Caco-2 (cell line): ENCODE data around the gene OTUD6A. TPM values are rescaled to one million over a fixed set of nuclear protein-coding genes. Genes with fewer than 3 reads are reported as not detected.
"Not testable (repeated sequence)": the region's sequence is repeated elsewhere in the genome, so short reads cannot be mapped to it uniquely, and the experiment has no call there.

Experiments
- BruUV-seq: library from RNA; stranded (reverse); fragments of 400-500 nt; replicated peaks from 2 replicates; lab custom pipeline; 2021; lab: Mats Ljungman, UMichigan
- CTCF ChIA-PET: fragments of 300-600 bp; sonication (Branson Sonifier 250); formaldehyde crosslinking; loops from one replicate; lab custom pipeline; 2022; ENCODE audit warnings: antibody characterized with exemption; lab: Charles Lee
- POLR2A ChIA-PET: fragments of 300-600 bp; sonication (Branson Sonifier 250); formaldehyde crosslinking; loops from one replicate; lab custom pipeline; 2022; ENCODE audit warnings: antibody characterized with exemption; lab: Charles Lee
- DNase-seq, 2 experiments: peaks; one replicate each; pipeline versions ENCODE4 v3.0.0 to v3.0.0-alpha.2; 2020 to 2022
- H3K27me3 ChIP-seq: replicated peaks from 2 replicates; pipeline ENCODE4 v1.6.0; 2011; ENCODE audit warnings: low read length; ENCODE audit not compliant: control insufficient read depth, insufficient read depth
- H3K36me3 ChIP-seq: 2 replicates; pipeline ENCODE4 v1.5.1; 2011; ENCODE audit warnings: low read length; ENCODE audit not compliant: control insufficient read depth, insufficient read depth
- H3K4me1 ChIP-seq: fragments of 250-450 bp; sonication (Bioruptor Pico); 2 replicates; pipeline ENCODE4 v1.5.1; 2020; ENCODE audit warnings: mild to moderate bottlenecking
- H3K4me3 ChIP-seq: 2 replicates; pipeline ENCODE4 v1.5.1; 2011; ENCODE audit warnings: low read depth, mild to moderate bottlenecking, control low read depth, low read length
- H3K9me3 ChIP-seq: fragments of 250-450 bp; sonication (Bioruptor Pico); 2 replicates; pipeline ENCODE4 v1.5.1; 2020; ENCODE audit warnings: mild to moderate bottlenecking, moderate library complexity
- H3K27ac Mint-ChIP-seq: one replicate; pipeline ENCODE4 v1.8.0; 2022; ENCODE audit warnings: mixed read lengths; ENCODE audit not compliant: unreplicated experiment
- H3K27me3 Mint-ChIP-seq: one replicate; pipeline ENCODE4 v1.8.0; 2022; ENCODE audit warnings: mixed read lengths; ENCODE audit not compliant: insufficient read depth, unreplicated experiment
- H3K36me3 Mint-ChIP-seq: one replicate; pipeline ENCODE4 v1.8.0; 2022; ENCODE audit warnings: mild to moderate bottlenecking, mixed read lengths; ENCODE audit not compliant: insufficient read depth, unreplicated experiment
- H3K4me1 Mint-ChIP-seq: one replicate; pipeline ENCODE4 v1.8.0; 2022; ENCODE audit warnings: low read depth, mixed read lengths; ENCODE audit not compliant: unreplicated experiment
- H3K4me3 Mint-ChIP-seq: one replicate; pipeline ENCODE4 v1.8.0; 2022; ENCODE audit warnings: mild to moderate bottlenecking, moderate library complexity, mixed read lengths; ENCODE audit not compliant: unreplicated experiment
- H3K9me3 Mint-ChIP-seq: one replicate; pipeline ENCODE4 v1.8.0; 2022; ENCODE audit warnings: mixed read lengths; ENCODE audit not compliant: unreplicated experiment
- intact Hi-C: fragments of 100-400 bp; cut with micrococcal nuclease; formaldehyde crosslinking; loops from one replicate; pipeline ENCODE4 v1.10.0; 2022; ENCODE audit not compliant: unreplicated experiment
- microRNA-seq: library from miRNA; unstranded; fragments of <30 nt; microRNA quantifications from one replicate; pipeline ENCODE4 v1.2.0, GENCODE V29; 2022
- total RNA-seq: library from RNA; stranded (reverse); gene quantifications from 2 replicates; pipeline ENCODE4 v1.2.3, GENCODE V29; 2022
- TF ChIP-seq, protein P1 (sequence below), 2 experiments: fragments of 200-600 bp in 1 of 2; IDR thresholded peaks; 1 replicate in 1 of 2; 2 replicates in 1 of 2; pipeline versions ENCODE4 v1.5.1 to v1.8.0; 2011 to 2022; ENCODE audit warnings: antibody characterized with exemption in 1 of 2, control low read depth in 1 of 2, inconsistent platforms in 1 of 2, low read depth in 1 of 2, low read length in 1 of 2, mild to moderate bottlenecking in 1 of 2, moderate library complexity in 1 of 2; ENCODE audit not compliant: insufficient read depth in 1 of 2, severe bottlenecking in 1 of 2, unreplicated experiment in 1 of 2

OTUD6A gene
- total RNA-seq, 1 experiment from 2014 or later = not detected

DNA sequence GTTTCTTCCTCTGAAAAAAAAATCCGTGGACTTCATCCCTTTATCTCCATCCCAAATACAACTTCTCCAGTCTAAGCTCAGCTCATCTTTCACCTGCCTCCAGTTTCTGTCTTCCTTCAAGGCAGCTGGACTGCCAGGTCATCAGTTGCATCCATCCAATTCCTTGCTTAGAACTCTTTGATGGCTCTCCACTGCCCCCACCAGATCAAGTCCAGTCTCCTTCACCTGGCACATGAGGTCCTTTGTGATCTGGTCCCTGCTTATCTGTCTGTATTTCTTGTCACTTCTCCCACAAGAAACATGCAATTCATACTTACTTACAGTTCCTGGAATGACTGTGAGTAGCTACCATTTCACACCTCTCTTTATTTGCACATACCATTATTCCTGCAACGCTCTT is 33.8 kb downstream of the OTUD6A start:
- no peaks in the 10 kb centered on the region for H3K36me3 ChIP-seq
- no peaks in the 10 kb centered on the region for H3K9me3 Mint-ChIP-seq
- H3K4me1 ChIP-seq = no peaks in the 10 kb centered on the region
- peak in 1 of 2 experiments; percentile 2 for DNase-seq
- no peaks in the 10 kb centered on the region for H3K36me3 Mint-ChIP-seq
- intact Hi-C loops = loop anchor here (5.0 kb wide), 2 partner anchors 64 to 604 kb away; no protein-coding TSS in a partner anchor
- TF ChIP-seq, protein P1, sequence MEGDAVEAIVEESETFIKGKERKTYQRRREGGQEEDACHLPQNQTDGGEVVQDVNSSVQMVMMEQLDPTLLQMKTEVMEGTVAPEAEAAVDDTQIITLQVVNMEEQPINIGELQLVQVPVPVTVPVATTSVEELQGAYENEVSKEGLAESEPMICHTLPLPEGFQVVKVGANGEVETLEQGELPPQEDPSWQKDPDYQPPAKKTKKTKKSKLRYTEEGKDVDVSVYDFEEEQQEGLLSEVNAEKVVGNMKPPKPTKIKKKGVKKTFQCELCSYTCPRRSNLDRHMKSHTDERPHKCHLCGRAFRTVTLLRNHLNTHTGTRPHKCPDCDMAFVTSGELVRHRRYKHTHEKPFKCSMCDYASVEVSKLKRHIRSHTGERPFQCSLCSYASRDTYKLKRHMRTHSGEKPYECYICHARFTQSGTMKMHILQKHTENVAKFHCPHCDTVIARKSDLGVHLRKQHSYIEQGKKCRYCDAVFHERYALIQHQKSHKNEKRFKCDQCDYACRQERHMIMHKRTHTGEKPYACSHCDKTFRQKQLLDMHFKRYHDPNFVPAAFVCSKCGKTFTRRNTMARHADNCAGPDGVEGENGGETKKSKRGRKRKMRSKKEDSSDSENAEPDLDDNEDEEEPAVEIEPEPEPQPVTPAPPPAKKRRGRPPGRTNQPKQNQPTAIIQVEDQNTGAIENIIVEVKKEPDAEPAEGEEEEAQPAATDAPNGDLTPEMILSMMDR (IDR thresholded peaks at IDR 0.05; ENCODE audit: insufficient read depth in 1 of 2, low read depth in 1 of 2, low read length in 1 of 2, severe bottlenecking in 1 of 2, unreplicated experiment in 1 of 2) = no peak
- H3K27me3 ChIP-seq = no peaks in the 10 kb centered on the region
- H3K4me3 ChIP-seq = no peak overlapping the region
- no peak overlapping the region for H3K4me3 Mint-ChIP-seq
- ChIA-PET POLR2A (no interaction called here), CTCF (interaction anchor here (0.6 kb wide), 1 partner anchor 37 kb away, joined by 4 read pairs; the partner anchor contains the start of gene IGBP1)
- H3K27me3 Mint-ChIP-seq = peaks cover 5% of the 10 kb centered on the region
- no TSS peak for BruUV-seq
- H3K4me1 Mint-ChIP-seq = no peaks in the 10 kb centered on the region
- no peak overlapping the region for H3K27ac Mint-ChIP-seq
- no peaks in the 10 kb centered on the region for H3K9me3 ChIP-seq

DNA sequence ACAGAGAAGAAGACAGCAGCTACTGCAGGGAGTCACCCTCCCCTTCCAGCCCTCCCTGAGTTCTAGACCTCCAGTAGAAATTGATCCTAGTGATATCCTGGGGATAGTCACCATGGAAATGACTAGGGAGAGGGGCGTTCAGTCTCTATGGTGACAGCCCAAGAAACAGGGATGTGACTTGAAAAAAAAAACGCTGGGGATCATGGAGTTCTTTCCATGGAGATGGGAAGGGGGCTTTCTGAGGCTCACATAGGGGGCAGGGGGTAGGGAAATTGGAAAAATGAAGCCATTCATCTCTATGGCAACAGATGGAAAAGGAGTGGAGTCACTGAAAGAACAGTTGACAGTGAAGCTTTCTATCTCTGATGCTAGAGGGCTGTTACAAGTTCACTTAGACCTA is 43.0 kb downstream of the OTUD6A start:
- BruUV-seq = no TSS peak
- TF ChIP-seq, protein P1 (IDR thresholded peaks at IDR 0.05; ENCODE audit: insufficient read depth in 1 of 2, low read depth in 1 of 2, low read length in 1 of 2, severe bottlenecking in 1 of 2, unreplicated experiment in 1 of 2) = no peak
- DNase-seq = no peak

DNA sequence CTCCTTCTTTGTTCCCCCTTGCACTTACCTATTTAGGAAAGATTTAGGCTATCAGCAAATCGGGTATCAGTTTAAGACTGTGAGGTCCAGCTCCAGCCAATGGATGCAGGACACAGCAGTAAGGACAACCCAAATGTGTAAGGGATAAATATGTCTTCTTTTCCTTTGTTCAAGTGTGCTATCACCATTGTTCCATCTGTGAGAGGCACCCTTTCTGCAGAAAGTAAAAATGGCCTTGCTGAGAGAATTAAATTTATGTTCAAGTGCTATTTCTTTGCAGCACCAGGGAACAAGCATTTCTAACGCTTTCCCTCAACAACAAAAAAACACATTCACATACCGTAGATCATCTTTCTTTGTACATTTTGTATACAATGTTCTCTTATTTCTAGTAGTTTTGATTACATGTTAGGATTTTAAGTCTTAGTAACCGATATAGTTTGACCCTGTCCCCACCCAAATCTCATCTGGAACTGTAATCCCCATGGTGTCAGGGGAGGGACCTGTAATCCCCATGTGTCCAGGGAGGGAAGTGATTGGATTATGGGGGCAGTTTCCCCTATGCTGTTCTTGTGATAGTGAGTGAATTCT is 49.3 kb downstream of the OTUD6A start:
- H3K4me1 Mint-ChIP-seq, H3K9me3 Mint-ChIP-seq, POLR2A ChIA-PET, H3K4me3 ChIP-seq, CTCF ChIA-PET, BruUV-seq, H3K27me3 ChIP-seq, H3K4me1 ChIP-seq, intact Hi-C loops, H3K9me3 ChIP-seq, DNase-seq, H3K36me3 Mint-ChIP-seq, H3K36me3 ChIP-seq, H3K27ac Mint-ChIP-seq, H3K4me3 Mint-ChIP-seq, H3K27me3 Mint-ChIP-seq: not testable (repeated sequence)

More for the DNA sequence above, 43.0 kb downstream of the OTUD6A start:
- no peak overlapping the region for H3K27ac Mint-ChIP-seq
- no peaks in the 10 kb centered on the region for H3K9me3 ChIP-seq
- CTCF ChIA-PET = no interaction called here
- POLR2A ChIA-PET = no interaction called here
- H3K9me3 Mint-ChIP-seq = no peaks in the 10 kb centered on the region
- H3K36me3 ChIP-seq = no peaks in the 10 kb centered on the region
- no peak overlapping the region for H3K4me3 Mint-ChIP-seq
- H3K4me1 Mint-ChIP-seq = no peaks in the 10 kb centered on the region
- no peak overlapping the region for H3K4me3 ChIP-seq
- H3K27me3 Mint-ChIP-seq = no peaks in the 10 kb centered on the region
- no peaks in the 10 kb centered on the region for H3K36me3 Mint-ChIP-seq
- no peaks in the 10 kb centered on the region for H3K4me1 ChIP-seq
- H3K27me3 ChIP-seq = no peaks in the 10 kb centered on the region
- intact Hi-C loops = no loop called here

Small RNA genes within 50 kb of the gene (microRNA-seq; reads per million reads assigned to microRNA genes)
- 1.1 reads per million for gene MIR676

Other genes with a start within 250 kb of the OTUD6A start
- not detected in 2 replicates for gene AWAT2, start 12.5 kb upstream of the OTUD6A start, total RNA-seq
- gene IGBP1, start 71.0 kb downstream of the OTUD6A start, total RNA-seq = 41.6 and 44.7 TPM in 2 replicates
- gene DGAT2L6, start 115.0 kb downstream of the OTUD6A start, total RNA-seq = not detected in 2 replicates
- gene AWAT1, start 172.2 kb downstream of the OTUD6A start, total RNA-seq = not detected in 2 replicates
- gene P2RY4, start 197.7 kb downstream of the OTUD6A start, total RNA-seq = 0.18 TPM in 1 of 2 replicates, not detected in the other
- not detected in 2 replicates for gene ARR3, start 205.9 kb downstream of the OTUD6A start, total RNA-seq
- not detected in 2 replicates for gene RAB41, start 219.7 kb downstream of the OTUD6A start, total RNA-seq
- gene PDZD11, start 227.5 kb downstream of the OTUD6A start, total RNA-seq = 44.4 and 45.0 TPM in 2 replicates
- gene KIF4A, start 227.6 kb downstream of the OTUD6A start, total RNA-seq = 36.9 and 39.6 TPM in 2 replicates